Breast epithelium (tissue), 3 donors: Measurements from ENCODE around the gene NFKBIB.

Source experiments
- POLR2A ChIP-seq: fragments of 450-650 bp; IDR thresholded peaks from one replicate; pipeline ENCODE4 v1.6.1; 2016; ENCODE audit warnings: antibody characterized with exemption, mild to moderate bottlenecking, moderate library complexity
- TF ChIP-seq, protein P1 (sequence below), 3 donors: fragments of 450-650 bp; IDR thresholded peaks; one replicate each; pipeline ENCODE4 v1.5.1; 2016 to 2017; ENCODE audit warnings: antibody characterized with exemption in 3 of 3, mild to moderate bottlenecking in 3 of 3, moderate library complexity in 3 of 3

- TF ChIP-seq, protein P1, sequence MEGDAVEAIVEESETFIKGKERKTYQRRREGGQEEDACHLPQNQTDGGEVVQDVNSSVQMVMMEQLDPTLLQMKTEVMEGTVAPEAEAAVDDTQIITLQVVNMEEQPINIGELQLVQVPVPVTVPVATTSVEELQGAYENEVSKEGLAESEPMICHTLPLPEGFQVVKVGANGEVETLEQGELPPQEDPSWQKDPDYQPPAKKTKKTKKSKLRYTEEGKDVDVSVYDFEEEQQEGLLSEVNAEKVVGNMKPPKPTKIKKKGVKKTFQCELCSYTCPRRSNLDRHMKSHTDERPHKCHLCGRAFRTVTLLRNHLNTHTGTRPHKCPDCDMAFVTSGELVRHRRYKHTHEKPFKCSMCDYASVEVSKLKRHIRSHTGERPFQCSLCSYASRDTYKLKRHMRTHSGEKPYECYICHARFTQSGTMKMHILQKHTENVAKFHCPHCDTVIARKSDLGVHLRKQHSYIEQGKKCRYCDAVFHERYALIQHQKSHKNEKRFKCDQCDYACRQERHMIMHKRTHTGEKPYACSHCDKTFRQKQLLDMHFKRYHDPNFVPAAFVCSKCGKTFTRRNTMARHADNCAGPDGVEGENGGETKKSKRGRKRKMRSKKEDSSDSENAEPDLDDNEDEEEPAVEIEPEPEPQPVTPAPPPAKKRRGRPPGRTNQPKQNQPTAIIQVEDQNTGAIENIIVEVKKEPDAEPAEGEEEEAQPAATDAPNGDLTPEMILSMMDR (IDR thresholded peaks at IDR 0.05): no peak
- TF ChIP-seq POLR2A: no peak
Measured at GRCh38 chr19:38920602-38921419, 21.0 kb downstream of the NFKBIB start.
